ENCODE measurements around the gene COL27A1. TPM values are rescaled to one million over a fixed set of nuclear protein-coding genes. Genes with fewer than 3 reads are reported as not detected.

Gene COL27A1
- total RNA-seq, 2 experiments from 2014 or later: 8.9 to 9.1 TPM

DNA sequence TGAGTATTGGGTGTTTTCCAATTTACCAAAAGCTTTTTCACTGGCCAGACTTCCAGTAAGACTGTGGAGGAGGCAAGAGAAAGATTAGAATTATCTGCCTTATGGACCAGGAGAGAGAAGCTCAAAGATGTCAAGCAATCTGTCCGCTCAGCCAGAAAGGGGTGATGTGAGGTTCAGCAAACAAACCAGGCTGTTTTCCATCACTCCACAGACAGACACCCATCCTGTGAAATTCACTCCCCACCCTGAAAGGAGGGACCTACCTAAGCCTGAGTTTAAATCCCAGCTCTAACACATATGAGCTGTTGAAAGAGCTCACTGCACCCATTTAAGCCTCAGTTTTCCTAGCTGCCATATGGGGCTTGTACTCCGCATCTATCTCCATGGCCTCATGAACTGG lies 14.9 kb upstream of the COL27A1 start:
- Mint-ChIP-seq H3K4me3 (no peak overlapping the region), H3K9me3 (ENCODE audit: low read depth) (no peaks in the 10 kb centered on the region), H3K27me3 (peaks cover 6% of the 10 kb centered on the region), H3K4me1 (no peaks in the 10 kb centered on the region), H3K36me3 (ENCODE audit: low read depth) (no peaks in the 10 kb centered on the region), H3K27ac (no peak overlapping the region)
- CTCF ChIA-PET: interaction anchor here (0.6 to 2.6 kb wide), 6 partner anchors 13 to 332 kb away, joined by 3 to 8 read pairs (median 4); partner anchors contain the start of gene COL27A1
- POLR2A ChIA-PET: interaction anchor here (0.5 kb wide), 1 partner anchor 212 kb away, joined by 4 read pairs; no protein-coding TSS in a partner anchor
- DNase-seq: no peak
- intact Hi-C loops (cut with DNase I, micrococcal nuclease): no loop called here
- ATAC-seq: no peak

DNA sequence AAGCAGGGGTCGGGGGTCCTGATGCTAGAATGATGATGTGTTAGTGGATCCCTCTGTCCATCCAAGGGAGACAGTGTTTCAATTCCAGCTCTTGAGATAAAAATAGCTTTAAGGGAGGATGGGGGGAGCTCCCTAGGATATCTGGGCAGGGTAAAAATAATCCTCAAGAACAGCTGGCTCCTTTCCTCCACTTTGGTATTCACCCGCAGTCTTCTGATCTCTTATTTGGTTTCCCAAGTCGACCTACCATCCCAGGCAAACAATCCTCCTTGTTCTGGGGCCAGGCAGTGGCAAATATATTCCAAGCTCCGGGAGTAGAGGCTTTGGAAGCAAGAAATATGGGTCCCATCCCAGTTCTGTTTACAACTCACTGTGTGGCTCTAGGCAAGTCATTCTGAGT lies 14.5 kb upstream of the COL27A1 start:
- Mint-ChIP-seq H3K9me3 (ENCODE audit: low read depth) (no peaks in the 10 kb centered on the region), H3K36me3 (ENCODE audit: low read depth) (no peaks in the 10 kb centered on the region), H3K27me3 (peaks cover 3% of the 10 kb centered on the region), H3K4me1 (no peaks in the 10 kb centered on the region), H3K27ac (no peak overlapping the region), H3K4me3 (no peak overlapping the region)
- ATAC-seq: no peak
- intact Hi-C loops (cut with DNase I, micrococcal nuclease): no loop called here
- POLR2A ChIA-PET: interaction anchor here (0.5 kb wide), 1 partner anchor 212 kb away, joined by 4 read pairs; no protein-coding TSS in a partner anchor
- CTCF ChIA-PET: interaction anchor here (0.6 to 2.6 kb wide), 6 partner anchors 13 to 333 kb away, joined by 3 to 8 read pairs (median 4); partner anchors contain the start of gene COL27A1
- no peak for DNase-seq

DNA sequence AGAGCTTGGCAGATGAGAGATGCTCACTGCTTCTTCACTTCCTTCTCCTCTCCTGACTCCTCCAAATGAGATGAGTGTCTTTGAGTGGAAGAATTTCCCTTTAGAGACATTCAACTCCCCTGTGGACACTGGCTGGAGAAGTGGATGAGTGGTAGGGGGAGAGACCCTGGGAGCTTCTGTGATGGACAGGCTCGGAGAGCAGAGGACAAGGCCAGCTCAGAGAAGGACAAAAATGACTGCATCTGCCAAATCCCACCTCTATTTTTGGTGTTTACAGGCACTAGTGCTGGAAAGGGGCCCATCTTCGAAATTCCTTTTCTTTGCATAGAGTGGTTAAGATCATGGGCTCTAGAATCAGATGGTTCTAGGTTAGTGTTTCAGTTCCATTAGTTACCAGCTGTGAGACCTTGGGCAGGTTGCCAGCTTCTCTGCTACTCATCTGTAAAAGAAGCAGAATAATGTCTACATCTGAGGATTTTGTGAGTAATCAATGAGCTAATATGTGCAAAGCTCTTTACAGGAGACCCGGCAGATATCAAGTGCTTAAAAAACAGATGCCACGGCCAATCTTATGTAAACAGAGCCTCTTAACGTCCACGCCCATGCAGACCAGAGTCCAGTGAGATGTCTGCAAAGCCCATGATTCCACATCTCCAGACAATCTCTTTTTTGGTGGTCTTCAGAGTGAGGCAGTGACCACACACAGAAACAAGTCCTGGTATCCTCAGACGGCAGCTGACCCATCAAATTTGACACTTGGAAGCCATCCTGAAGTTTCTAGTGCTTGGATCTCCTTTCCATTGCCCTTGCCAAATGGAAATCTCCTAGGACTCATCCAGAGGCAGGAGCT lies 13.6 kb upstream of the COL27A1 start:
- Mint-ChIP-seq H3K36me3 (ENCODE audit: low read depth) (no peaks in the 10 kb centered on the region), H3K4me3 (no peak overlapping the region), H3K27me3 (peaks cover 5% of the 10 kb centered on the region), H3K9me3 (ENCODE audit: low read depth) (no peaks in the 10 kb centered on the region), H3K27ac (no peak overlapping the region), H3K4me1 (no peaks in the 10 kb centered on the region)
- DNase-seq (no peak), ATAC-seq (no peak)
- intact Hi-C loops (cut with DNase I, micrococcal nuclease): no loop called here
- POLR2A ChIA-PET: no interaction called here
- CTCF ChIA-PET: interaction anchor here (0.7 to 2.6 kb wide), 7 partner anchors 9 to 334 kb away, joined by 3 to 8 read pairs (median 4); partner anchors contain the start of gene COL27A1

DNA sequence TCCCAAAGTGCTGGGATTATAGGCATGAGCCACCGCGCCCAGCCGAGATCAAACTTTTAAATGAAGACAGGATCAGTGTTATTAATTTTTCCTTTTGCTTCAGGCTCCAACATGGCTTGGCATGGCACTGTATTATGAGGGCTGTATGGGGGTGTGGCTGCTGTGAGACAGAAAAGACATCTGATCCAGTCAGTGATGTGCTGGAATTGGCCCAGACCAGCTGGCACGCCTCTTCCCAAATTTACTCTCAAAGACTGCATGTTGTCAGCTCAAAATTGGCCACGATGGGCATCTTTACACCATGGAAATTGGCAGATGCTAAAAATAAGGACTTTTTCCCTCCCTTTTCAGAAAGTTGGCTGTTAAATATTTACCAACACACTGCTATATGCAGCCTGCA lies 12.1 kb upstream of the COL27A1 start:
- Mint-ChIP-seq H3K9me3 (ENCODE audit: low read depth) (no peaks in the 10 kb centered on the region), H3K27ac (no peak overlapping the region), H3K27me3 (peaks cover 10% of the 10 kb centered on the region), H3K4me1 (no peaks in the 10 kb centered on the region), H3K36me3 (ENCODE audit: low read depth) (no peaks in the 10 kb centered on the region), H3K4me3 (no peak overlapping the region)
- ChIA-PET CTCF (interaction anchor here (1.5 kb wide), 1 partner anchor 148 kb away, joined by 3 read pairs; no protein-coding TSS in a partner anchor), POLR2A (no interaction called here)
- intact Hi-C loops (cut with DNase I, micrococcal nuclease): no loop called here
- no peak for DNase-seq
- no peak for ATAC-seq

DNA sequence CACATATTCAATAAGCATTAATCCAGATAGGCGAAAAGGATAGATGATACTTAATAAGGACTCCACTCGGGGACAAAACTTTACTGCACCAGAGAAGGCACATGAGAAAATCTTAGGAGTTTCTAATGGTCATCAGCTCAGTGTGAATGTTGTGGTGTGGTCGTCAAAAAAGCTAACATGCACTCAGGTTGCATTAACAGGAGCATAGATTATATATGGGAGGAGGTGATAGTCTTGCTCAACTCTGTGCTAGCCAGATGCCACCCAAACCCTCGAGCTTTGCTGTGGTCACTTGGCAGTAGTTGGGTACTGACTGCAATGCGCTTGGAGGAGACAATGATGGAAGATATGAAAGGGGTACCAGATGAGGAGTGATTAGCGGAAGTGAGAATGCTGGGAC lies 8.6 kb upstream of the COL27A1 start:
- no peaks in the 10 kb centered on the region for H3K4me1 Mint-ChIP-seq
- H3K27ac Mint-ChIP-seq: no peak overlapping the region
- no peaks in the 10 kb centered on the region for H3K36me3 Mint-ChIP-seq (ENCODE audit: low read depth)
- no peak for ATAC-seq
- no peak overlapping the region for H3K4me3 Mint-ChIP-seq
- H3K27me3 Mint-ChIP-seq: peaks cover 26% of the 10 kb centered on the region
- POLR2A ChIA-PET: no interaction called here
- DNase-seq: no peak
- CTCF ChIA-PET: interaction anchor here (0.9 kb wide), 1 partner anchor 8 kb away, joined by 3 read pairs; no protein-coding TSS in a partner anchor
- intact Hi-C loops (cut with DNase I, micrococcal nuclease): no loop called here
- H3K9me3 Mint-ChIP-seq (ENCODE audit: low read depth): no peaks in the 10 kb centered on the region

DNA sequence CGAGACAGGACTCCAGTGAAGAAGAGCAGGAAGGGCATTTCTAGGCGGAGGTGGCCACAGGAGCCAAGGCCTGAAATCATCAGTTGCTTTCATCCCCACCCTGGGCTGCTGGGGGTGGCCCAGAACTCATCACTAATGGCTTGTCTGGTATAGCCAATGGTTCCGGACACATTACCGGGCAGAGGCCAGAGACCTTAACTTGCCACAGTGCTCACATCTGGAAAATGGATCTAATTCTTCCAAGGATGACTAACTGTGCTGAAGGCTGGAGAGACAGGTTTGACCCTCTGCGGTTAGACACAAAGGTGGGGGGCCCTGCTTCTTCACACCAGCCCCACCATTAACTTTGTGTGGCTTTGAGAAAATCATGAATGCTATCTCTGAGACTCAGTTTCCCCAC lies 6.2 kb upstream of the COL27A1 start:
- DNase-seq: no peak
- Mint-ChIP-seq H3K36me3 (ENCODE audit: low read depth) (no peaks in the 10 kb centered on the region), H3K27me3 (peaks cover 36% of the 10 kb centered on the region), H3K4me1 (peaks cover under 1% of the 10 kb centered on the region), H3K27ac (no peak overlapping the region), H3K4me3 (no peak overlapping the region), H3K9me3 (ENCODE audit: low read depth) (no peaks in the 10 kb centered on the region)
- ATAC-seq: no peak
- intact Hi-C loops (cut with DNase I, micrococcal nuclease): no loop called here
- POLR2A ChIA-PET: no interaction called here
- CTCF ChIA-PET: no interaction called here

DNA sequence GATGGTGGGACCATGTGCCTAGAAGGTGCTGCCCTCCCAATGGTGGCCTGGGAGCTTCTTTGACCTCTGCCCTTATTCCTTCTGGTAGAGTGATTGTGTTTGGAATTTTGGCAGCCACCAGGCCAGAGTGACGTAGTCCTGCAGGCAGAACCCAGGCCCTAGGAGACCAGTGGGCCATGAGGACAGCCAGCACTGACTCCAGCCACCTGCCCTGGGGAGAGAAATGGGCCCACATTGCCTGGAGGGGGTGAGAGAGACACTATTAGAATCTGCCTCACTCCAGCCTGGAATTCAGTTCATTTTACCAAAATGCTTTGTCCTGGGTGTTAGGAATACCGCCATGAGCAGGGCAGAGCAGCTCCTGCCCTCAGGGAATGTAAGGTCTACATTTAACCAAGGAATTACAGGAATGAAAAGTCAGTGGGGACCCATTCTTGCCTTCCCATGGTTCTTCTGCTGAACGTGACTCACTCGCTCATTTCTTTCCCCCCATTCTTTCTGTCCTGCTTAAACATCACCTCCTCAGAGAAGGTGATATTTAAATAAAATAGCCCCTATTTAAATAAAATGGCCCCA lies 5.5 kb upstream of the COL27A1 start:
- no peak overlapping the region for H3K4me3 Mint-ChIP-seq
- ChIA-PET CTCF (interaction anchor here (0.7 kb wide), 1 partner anchor 522 kb away, joined by 3 read pairs; no protein-coding TSS in a partner anchor), POLR2A (no interaction called here)
- intact Hi-C loops (cut with DNase I, micrococcal nuclease): loop anchor here in 1 of 2 experiments (5.0 kb wide), 1 partner anchor 43 kb away; no protein-coding TSS in a partner anchor
- H3K9me3 Mint-ChIP-seq (ENCODE audit: low read depth): no peaks in the 10 kb centered on the region
- H3K27me3 Mint-ChIP-seq: peaks cover 42% of the 10 kb centered on the region
- H3K36me3 Mint-ChIP-seq (ENCODE audit: low read depth): no peaks in the 10 kb centered on the region
- no peak for DNase-seq
- peaks cover 7% of the 10 kb centered on the region for H3K4me1 Mint-ChIP-seq
- no peak overlapping the region for H3K27ac Mint-ChIP-seq
- ATAC-seq: no peak

DNA sequence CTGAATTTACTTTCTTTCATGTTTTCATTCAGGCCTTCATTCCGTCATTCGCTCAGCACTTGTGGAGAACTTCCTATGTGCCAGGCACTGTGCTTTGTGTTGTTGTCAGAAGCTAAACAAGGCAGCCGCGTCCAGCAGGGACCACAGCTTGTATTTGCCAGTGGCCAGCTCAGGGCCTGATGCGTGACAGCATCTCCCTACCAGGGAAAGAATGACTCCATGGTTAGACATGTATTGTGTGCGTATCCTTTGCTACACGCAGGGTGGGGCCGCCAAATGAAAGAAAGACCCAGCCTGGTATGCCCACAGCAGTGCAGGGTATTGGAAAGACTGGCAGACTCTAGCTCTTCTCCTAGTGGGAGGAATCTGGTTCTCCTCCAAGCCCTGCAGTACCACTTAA lies 4.7 kb upstream of the COL27A1 start:
- ATAC-seq (no peak), DNase-seq (no peak)
- H3K27me3 Mint-ChIP-seq: peaks cover 45% of the 10 kb centered on the region
- H3K27ac Mint-ChIP-seq: no peak overlapping the region
- H3K9me3 Mint-ChIP-seq (ENCODE audit: low read depth): no peaks in the 10 kb centered on the region
- intact Hi-C loops (cut with DNase I, micrococcal nuclease): loop anchor here in 1 of 2 experiments (5.0 kb wide), 1 partner anchor 43 kb away; no protein-coding TSS in a partner anchor
- ChIA-PET CTCF (interaction anchor here (0.5 to 5.5 kb wide), 5 partner anchors 68 to 556 kb away, joined by 3 to 35 read pairs (median 3); no protein-coding TSS in a partner anchor), POLR2A (no interaction called here)
- H3K4me3 Mint-ChIP-seq: no peak overlapping the region
- H3K36me3 Mint-ChIP-seq (ENCODE audit: low read depth): no peaks in the 10 kb centered on the region
- H3K4me1 Mint-ChIP-seq: peaks cover 11% of the 10 kb centered on the region

DNA sequence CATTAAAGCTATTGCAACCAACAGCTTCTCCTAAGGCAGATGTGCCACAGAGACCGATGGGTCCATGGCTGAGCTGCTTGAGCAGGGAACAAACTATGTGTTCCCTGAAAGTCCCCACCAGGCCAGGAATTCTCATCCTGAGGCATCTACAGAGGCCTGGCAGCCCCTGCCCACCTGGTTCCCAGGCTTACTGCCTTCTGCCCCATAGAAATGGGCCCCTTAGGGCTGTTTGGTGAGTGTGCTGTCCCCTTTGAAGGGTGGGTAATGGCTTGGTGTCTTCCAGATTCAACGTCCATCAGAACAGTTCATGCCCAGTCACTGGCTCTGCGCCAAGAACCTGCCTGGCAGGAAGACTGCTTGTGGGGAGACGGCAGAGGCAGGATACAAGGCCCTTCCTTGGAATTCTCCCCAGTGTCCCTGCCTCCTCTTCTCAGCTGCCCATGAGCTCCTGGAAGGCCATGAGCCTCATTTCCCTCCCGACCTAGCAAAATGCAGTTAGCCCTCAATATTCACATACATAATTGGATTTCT lies 3.8 kb upstream of the COL27A1 start:
- Mint-ChIP-seq H3K27me3 (peaks cover 48% of the 10 kb centered on the region), H3K4me1 (peaks cover 14% of the 10 kb centered on the region), H3K9me3 (ENCODE audit: low read depth) (no peaks in the 10 kb centered on the region), H3K27ac (no peak overlapping the region), H3K4me3 (no peak overlapping the region), H3K36me3 (ENCODE audit: low read depth) (no peaks in the 10 kb centered on the region)
- ATAC-seq (no peak), DNase-seq (no peak)
- ChIA-PET POLR2A (no interaction called here), CTCF (interaction anchor here (0.5 to 5.5 kb wide), 3 partner anchors 141 to 557 kb away, joined by 3 to 35 read pairs (median 3); no protein-coding TSS in a partner anchor)
- intact Hi-C loops (cut with DNase I, micrococcal nuclease): loop anchor here in 1 of 2 experiments (5.0 kb wide), 1 partner anchor 44 kb away; no protein-coding TSS in a partner anchor

DNA sequence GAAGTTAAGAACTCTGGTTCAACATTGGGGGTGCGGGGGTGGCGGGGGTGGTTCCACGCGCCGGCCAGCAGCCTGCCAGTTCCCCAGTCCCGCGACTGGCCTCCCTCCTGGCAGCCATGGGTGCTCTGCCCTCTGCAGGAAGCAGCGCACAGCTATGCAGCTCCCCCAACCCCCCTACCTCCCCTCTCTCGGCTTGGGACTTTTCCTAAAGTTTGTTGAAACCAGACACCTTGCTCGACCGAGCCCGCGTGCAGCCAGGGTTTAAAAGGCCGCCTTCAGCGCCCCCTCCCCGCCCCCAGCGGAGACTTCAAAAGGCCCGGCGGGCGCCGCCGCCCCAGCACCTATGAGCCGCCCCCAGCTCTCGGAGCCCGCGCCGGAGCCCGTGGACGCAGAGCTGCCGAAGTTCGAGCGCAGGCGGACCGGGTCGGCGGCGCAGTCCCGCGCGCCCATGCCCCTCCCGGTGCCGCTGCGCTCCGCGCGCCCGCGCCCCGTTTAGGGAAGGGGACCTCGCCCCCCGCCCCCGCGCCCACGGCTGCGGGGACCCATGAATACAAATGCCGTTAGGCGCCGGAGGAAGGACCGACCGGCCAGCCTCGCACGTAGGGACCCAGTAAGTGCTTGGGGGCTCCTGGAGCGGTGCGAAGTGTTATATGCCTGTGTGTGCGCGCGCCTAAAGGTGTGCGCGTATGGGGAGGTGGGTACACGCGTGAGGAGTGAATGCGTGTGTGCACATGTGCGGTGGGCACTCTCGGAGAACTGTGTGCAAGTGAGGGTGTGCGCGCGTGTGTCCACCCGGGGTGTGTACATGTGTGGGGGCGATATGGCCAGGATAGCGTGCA lies 1.4 kb upstream of the COL27A1 start:
- no peak overlapping the region for H3K27ac Mint-ChIP-seq
- H3K9me3 Mint-ChIP-seq (ENCODE audit: low read depth): no peaks in the 10 kb centered on the region
- ChIA-PET CTCF (interaction anchor here (1.1 to 5.5 kb wide), 5 partner anchors 12 to 151 kb away, joined by 4 to 35 read pairs (median 6); no protein-coding TSS in a partner anchor), POLR2A (no interaction called here)
- peak; percentile 18 for DNase-seq
- H3K4me3 Mint-ChIP-seq: peak overlapping the region; percentile 46
- intact Hi-C loops (cut with DNase I, micrococcal nuclease): loop anchor here (2.0 to 5.0 kb wide), 3 partner anchors 45 to 71 kb away; no protein-coding TSS in a partner anchor
- no peak for ATAC-seq
- peaks cover 45% of the 10 kb centered on the region for H3K27me3 Mint-ChIP-seq
- H3K36me3 Mint-ChIP-seq (ENCODE audit: low read depth): no peaks in the 10 kb centered on the region
- H3K4me1 Mint-ChIP-seq: peaks cover 23% of the 10 kb centered on the region
